Lung (tissue), 12 donors: ENCODE data around the gene TSHR. TPM values are rescaled to one million over a fixed set of nuclear protein-coding genes. Genes with fewer than 3 reads are reported as not detected.
A peak's percentile ranks its signal among the peaks of the same experiment; 100 is the strongest.

Source experiments
- ATAC-seq: fragments of 200-7000 bp; cut with Tn5 transposase; one replicate; pipeline ENCODE4 v1.9.1; 2020; ENCODE audit warnings: moderate number of reproducible peaks; ENCODE audit not compliant: insufficient read depth, low FRiP score
- DNase-seq, 3 donors: peaks; one replicate each; pipeline ENCODE4 v3.0.0-alpha.2; 2013 to 2017
- H3K27ac ChIP-seq, 2 donors: one replicate each; pipeline ENCODE4 v1.5.1; 2013; ENCODE audit warnings: mild to moderate bottlenecking in 2 of 2, moderate library complexity in 2 of 2, control low read depth in 1 of 2, inconsistent platforms in 1 of 2, low read depth in 1 of 2, low read length in 1 of 2
- H3K27me3 ChIP-seq, 3 donors: one replicate each; pipeline ENCODE4 v1.5.1; 2013; ENCODE audit warnings: low read length in 2 of 3; ENCODE audit not compliant: control insufficient read depth in 3 of 3, insufficient read depth in 3 of 3
- H3K36me3 ChIP-seq, 4 donors: one replicate each; pipeline ENCODE4 v1.5.1; 2013; ENCODE audit warnings: low read length in 4 of 4, mild to moderate bottlenecking in 1 of 4, moderate library complexity in 1 of 4; ENCODE audit not compliant: control insufficient read depth in 4 of 4, insufficient read depth in 4 of 4
- H3K4me1 ChIP-seq, 5 donors: one replicate each; pipeline ENCODE4 v1.5.1; 2013; ENCODE audit warnings: low read length in 5 of 5, mild to moderate bottlenecking in 2 of 5, moderate library complexity in 1 of 5; ENCODE audit not compliant: control insufficient read depth in 5 of 5, insufficient read depth in 5 of 5
- H3K4me3 ChIP-seq: one replicate; pipeline ENCODE4 v1.5.1; 2013; ENCODE audit warnings: mild to moderate bottlenecking, control low read depth, moderate library complexity
- H3K9ac ChIP-seq, 2 donors: one replicate each; pipeline ENCODE4 v1.5.1; 2013; ENCODE audit warnings: low read length in 2 of 2, control low read depth in 1 of 2; ENCODE audit not compliant: insufficient read depth in 1 of 2
- H3K9me3 ChIP-seq, 4 donors: one replicate each; pipeline ENCODE4 v1.5.1; 2013; ENCODE audit warnings: low read length in 3 of 4, mild to moderate bottlenecking in 1 of 4, moderate library complexity in 1 of 4; ENCODE audit not compliant: control insufficient read depth in 4 of 4, insufficient read depth in 3 of 4
- CTCF ChIP-seq: IDR thresholded peaks from 2 replicates; pipeline ENCODE4 v1.5.1; 2012; ENCODE audit warnings: mild to moderate bottlenecking; ENCODE audit errors: control extremely low read depth, extremely low read depth
- WGBS, 2 donors: extraction: QIAGEN DNeasy Blood & Tissue Kit; methylation state at CpG; one replicate each; pipeline ENCODE4 v1.1.7; 2013; 5-methylcytosine and 5-hydroxymethylcytosine counted together
- polyA plus RNA-seq, 2 donors: library from polyadenylated mRNA; stranded (reverse); fragments of 200-250 nt; gene quantifications; one replicate each; pipeline ENCODE4 v1.2.1, GENCODE V29; 2013
- total RNA-seq, 2 donors: library from RNA; depleted of rRNA in 1 of 2; stranded (reverse); fragments of >200 nt in 1 of 2; gene quantifications; one replicate each; pipeline ENCODE4 v1.2.1, GENCODE V29; 2014 to 2021
- donor health status: control.
- donor health status: control.
- donor health status: Bipolar disorder and iron deficiency.
- donor health status: healthy.
- donor health status: DM: yes; HTN: yes; CAD: no.

The TSHR gene
- total and polyA plus RNA-seq, 4 donors: 0.04 to 0.31 (median 0.07) TPM; not detected in 1

- H3K4me3 ChIP-seq: no peak overlapping the region
- no peak for TF ChIP-seq CTCF
- H3K9me3 ChIP-seq: no peaks in the 10 kb centered on the region
- ATAC-seq (no peak), DNase-seq (peak in 2 of 3 donors; percentile 65 to 68)
- H3K27me3 ChIP-seq: no peaks in the 10 kb centered on the region
- H3K36me3 ChIP-seq: no peaks in the 10 kb centered on the region
- WGBS, 2 donors: 46 to 59% methylated on average over 3 of the region's 3 CpGs
- H3K9ac ChIP-seq: no peak overlapping the region
- no peak overlapping the region for H3K27ac ChIP-seq
- peaks cover 0 to 13% (median 0%) of the 10 kb centered on the region in 5 donors for H3K4me1 ChIP-seq
Measured at GRCh38 chr14:81144824-81145603, 189.6 kb downstream of the TSHR start.

GRCh38 chr14:81147140-81147897 lies 191.9 kb downstream of the TSHR start:
- no peak overlapping the region for H3K27ac ChIP-seq
- H3K4me3 ChIP-seq: no peak overlapping the region
- peaks cover 0 to 13% (median 0%) of the 10 kb centered on the region in 5 donors for H3K4me1 ChIP-seq
- H3K9ac ChIP-seq: no peak overlapping the region
- DNase-seq (no peak), ATAC-seq (no peak)
- TF ChIP-seq CTCF: no peak
- no peaks in the 10 kb centered on the region for H3K9me3 ChIP-seq
- no peaks in the 10 kb centered on the region for H3K27me3 ChIP-seq
- 51 to 56% methylated on average over 2 of the region's 2 CpGs for WGBS, 2 donors
- H3K36me3 ChIP-seq: no peaks in the 10 kb centered on the region

GRCh38 chr14:81148635-81149034 lies 193.2 kb downstream of the TSHR start:
- DNase-seq (no peak), ATAC-seq (no peak)
- no peak overlapping the region for H3K9ac ChIP-seq
- no peaks in the 10 kb centered on the region for H3K27me3 ChIP-seq
- H3K9me3 ChIP-seq: no peaks in the 10 kb centered on the region
- 49 to 74% methylated on average over 4 of the region's 4 CpGs for WGBS, 2 donors
- TF ChIP-seq CTCF: no peak
- H3K36me3 ChIP-seq: no peaks in the 10 kb centered on the region
- no peak overlapping the region for H3K27ac ChIP-seq
- H3K4me1 ChIP-seq: peaks cover 0 to 13% (median 0%) of the 10 kb centered on the region in 5 donors
- no peak overlapping the region for H3K4me3 ChIP-seq
